Naive thymus-derived CD4-positive, alpha-beta T cell (primary cell): ENCODE measurements around the gene CRYBB1. TPM values are rescaled to one million over a fixed set of nuclear protein-coding genes. Genes with fewer than 3 reads are reported as not detected.

Experiments used
- ATAC-seq: fragments of 150-1000 bp; cut with Tn5 transposase; 2 replicates; pipeline ENCODE4 v1.10.0; 2021; ENCODE audit warnings: mild to moderate bottlenecking, moderate library complexity
- CTCF ChIA-PET: fragments of 350-600 bp; sonication (Branson Sonifier 250); formaldehyde crosslinking; loops from one replicate; lab custom pipeline; 2021; ENCODE audit warnings: antibody characterized with exemption; lab: Charles Lee
- POLR2A ChIA-PET: fragments of 350-600 bp; sonication (Branson Sonifier 250); formaldehyde crosslinking; loops from one replicate; lab custom pipeline; 2021; ENCODE audit warnings: antibody characterized with exemption, inconsistent platforms; lab: Charles Lee
- DNase-seq, 9 donors: peaks; one replicate each; pipeline versions ENCODE4 v3.0.0 to v3.0.0-alpha.2; 2020 to 2022; ENCODE audit warnings: mixed read lengths in 1 of 9
- H3K27ac ChIP-seq: one replicate; pipeline ENCODE4 v1.7.0; 2013; ENCODE audit warnings: mild to moderate bottlenecking, low read depth, low read length, moderate library complexity
- H3K27me3 ChIP-seq, 2 donors: one replicate each; pipeline ENCODE4 v1.7.0; 2013; ENCODE audit warnings: low read length in 2 of 2, mild to moderate bottlenecking in 2 of 2, moderate library complexity in 2 of 2; ENCODE audit not compliant: control insufficient read depth in 2 of 2, insufficient read depth in 2 of 2
- H3K36me3 ChIP-seq, 3 experiments: 1 replicate in 2 of 3; 2 replicates in 1 of 3; pipeline ENCODE4 v1.7.0; 2013; ENCODE audit warnings: low read length in 3 of 3, mild to moderate bottlenecking in 3 of 3, moderate library complexity in 1 of 3; ENCODE audit not compliant: insufficient read depth in 3 of 3, control insufficient read depth in 2 of 3
- H3K4me1 ChIP-seq, 2 donors: one replicate each; pipeline ENCODE4 v1.7.0; 2013; ENCODE audit warnings: low read length in 2 of 2, mild to moderate bottlenecking in 2 of 2, moderate library complexity in 1 of 2; ENCODE audit not compliant: control insufficient read depth in 2 of 2, insufficient read depth in 2 of 2
- H3K4me3 ChIP-seq: 2 replicates; pipeline ENCODE4 v1.7.0; 2013; ENCODE audit warnings: mild to moderate bottlenecking, low read length
- H3K9me3 ChIP-seq, 3 experiments: 1 replicate in 2 of 3; 2 replicates in 1 of 3; pipeline ENCODE4 v1.7.0; 2013; ENCODE audit warnings: low read length in 3 of 3; ENCODE audit not compliant: control insufficient read depth in 2 of 3
- H3K27ac Mint-ChIP-seq, 9 donors: one replicate each; pipeline ENCODE4 v1.8.0; 2020 to 2022; ENCODE audit warnings: mixed read lengths in 9 of 9, mild to moderate bottlenecking in 8 of 9, moderate library complexity in 5 of 9, inconsistent platforms in 2 of 9
- H3K27me3 Mint-ChIP-seq, 5 donors: one replicate each; pipeline ENCODE4 v1.8.0; 2021 to 2022; ENCODE audit warnings: mixed read lengths in 5 of 5, mild to moderate bottlenecking in 1 of 5
- H3K36me3 Mint-ChIP-seq, 5 donors: one replicate each; pipeline ENCODE4 v1.8.0; 2020 to 2022; ENCODE audit warnings: mixed read lengths in 5 of 5, mild to moderate bottlenecking in 3 of 5, inconsistent platforms in 1 of 5
- H3K4me1 Mint-ChIP-seq, 7 donors: one replicate each; pipeline ENCODE4 v1.8.0; 2020 to 2022; ENCODE audit warnings: mixed read lengths in 7 of 7, mild to moderate bottlenecking in 3 of 7, inconsistent platforms in 1 of 7
- H3K4me3 Mint-ChIP-seq, 10 donors: one replicate each; pipeline ENCODE4 v1.8.0; 2020 to 2022; ENCODE audit warnings: mild to moderate bottlenecking in 10 of 10, mixed read lengths in 10 of 10, moderate library complexity in 6 of 10, inconsistent platforms in 2 of 10
- H3K9me3 Mint-ChIP-seq, 11 donors: one replicate each; pipeline ENCODE4 v1.8.0; 2020 to 2022; ENCODE audit warnings: mixed read lengths in 11 of 11, mild to moderate bottlenecking in 4 of 11, inconsistent platforms in 1 of 11, moderate library complexity in 1 of 11
- intact Hi-C, 2 donors: fragments of 100-400 bp; cut with micrococcal nuclease; formaldehyde crosslinking; loops; one replicate each; pipeline ENCODE4 v1.15.1; 2023
- polyA plus RNA-seq, 2 donors: library from polyadenylated mRNA; unstranded; fragments of 300-500 nt; fragmentation: Illumina TruSeq; gene quantifications; one replicate each; pipeline ENCODE4 v1.2.3, GENCODE V29; 2021
- total RNA-seq, 6 experiments: library from RNA in 5 of 6; stranded (reverse) in 5 of 6; gene quantifications; 1 replicate in 5 of 6; 2 replicates in 1 of 6; pipeline ENCODE4 v1.2.3 and lab custom pipeline; 2021 to 2026

The CRYBB1 gene
- total and polyA plus RNA-seq, 7 experiments from 2014 or later = not detected

DNA sequence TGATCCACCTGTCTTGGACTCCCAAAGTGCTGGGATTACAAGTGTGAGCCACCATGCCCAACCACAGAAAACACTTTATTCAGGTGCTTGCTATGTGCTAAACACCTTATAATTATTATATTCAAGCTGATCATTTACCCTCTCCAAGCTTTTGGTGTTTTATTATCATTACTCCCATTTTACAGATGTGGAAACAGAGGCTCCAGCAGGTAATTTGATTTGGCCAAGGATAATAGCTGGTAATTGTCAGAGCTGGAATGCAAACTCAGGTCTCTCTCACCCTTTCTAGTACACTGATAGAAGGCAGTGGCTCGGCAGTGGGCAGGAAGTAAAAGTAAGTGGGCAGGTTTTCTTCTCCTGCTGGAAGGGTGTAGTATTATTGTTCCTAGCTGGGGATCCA, 24.1 kb downstream of the CRYBB1 start:
- no peaks in the 10 kb centered on the region for H3K9me3 Mint-ChIP-seq

DNA sequence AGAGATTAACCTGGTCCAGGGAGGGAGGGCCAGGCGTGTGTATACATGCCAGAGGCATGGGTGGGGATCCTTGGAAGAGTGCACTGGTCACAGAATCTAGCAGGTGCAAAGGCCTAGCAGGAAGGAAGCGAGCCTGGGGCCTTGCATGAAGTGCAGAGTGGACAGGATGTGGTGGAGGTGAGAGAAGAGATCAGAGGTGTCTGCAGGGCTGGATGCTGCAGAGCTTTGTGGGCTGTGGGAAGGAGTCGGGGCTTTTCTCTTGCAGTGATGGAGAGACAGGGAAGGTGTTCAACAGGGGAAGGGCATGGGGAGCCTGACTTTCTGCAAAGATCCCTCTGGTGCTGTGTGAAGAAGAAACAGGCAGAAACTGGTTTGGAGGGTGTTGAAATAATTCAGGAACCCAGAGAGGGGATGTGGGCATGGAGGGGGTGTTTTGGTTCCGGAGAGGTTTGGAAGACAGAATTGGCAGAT, 25.4 kb downstream of the CRYBB1 start:
- ATAC-seq = peak; percentile 39
- peaks cover 0 to 9% (median 0%) of the 10 kb centered on the region in 5 donors for H3K36me3 Mint-ChIP-seq
- ChIA-PET POLR2A (interaction anchor here (0.9 to 1.0 kb wide), 2 partner anchors 21 to 51 kb away, joined by 3 to 5 read pairs; no protein-coding TSS in a partner anchor), CTCF (interaction anchor here (0.6 to 1.8 kb wide), 2 partner anchors 78 to 88 kb away, joined by 3 to 6 read pairs; no protein-coding TSS in a partner anchor)
- Histone ChIP-seq H3K4me1 (peaks cover 31 to 49% of the 10 kb centered on the region in 2 donors), H3K27me3 (no peaks in the 10 kb centered on the region), H3K27ac (peak overlapping the region; percentile 41), H3K36me3 (no peaks in the 10 kb centered on the region), H3K9me3 (no peaks in the 10 kb centered on the region), H3K4me3 (no peak overlapping the region)
- no peaks in the 10 kb centered on the region for H3K9me3 Mint-ChIP-seq
- H3K27ac Mint-ChIP-seq = peak overlapping the region; percentile 57 to 89 (median 74)
- H3K27me3 Mint-ChIP-seq = peaks cover 0 to 10% (median 0%) of the 10 kb centered on the region in 5 donors
- intact Hi-C loops = loop anchor here in 1 of 2 donors (1.0 to 5.0 kb wide), 6 partner anchors 35 to 165 kb away; partner anchors contain the start of genes ASPHD2, HPS4 and SRRD
- peak overlapping the region; percentile 7 to 77 (median 50) for H3K4me3 Mint-ChIP-seq
- H3K4me1 Mint-ChIP-seq = peaks cover 20 to 64% (median 53%) of the 10 kb centered on the region in 7 donors
- DNase-seq = peak in 8 of 9 donors; percentile 15 to 49 (median 38)

More for the DNA sequence above, 24.1 kb downstream of the CRYBB1 start:
- no peaks in the 10 kb centered on the region for H3K27me3 ChIP-seq
- peak overlapping the region in 2 of 10 donors; percentile 17 to 28 for H3K4me3 Mint-ChIP-seq
- H3K4me1 ChIP-seq = peaks cover 27 to 58% of the 10 kb centered on the region in 2 donors
- peak overlapping the region in 4 of 9 donors; percentile 34 to 60 (median 44) for H3K27ac Mint-ChIP-seq
- peaks cover 15 to 59% (median 43%) of the 10 kb centered on the region in 7 donors for H3K4me1 Mint-ChIP-seq
- intact Hi-C loops = loop anchor here in 1 of 2 donors (5.0 kb wide), 4 partner anchors 34 to 166 kb away; partner anchors contain the start of genes ASPHD2, HPS4 and SRRD
- ATAC-seq (no peak), DNase-seq (no peak)
- peaks cover 0 to 14% (median 0%) of the 10 kb centered on the region in 5 donors for H3K27me3 Mint-ChIP-seq
- no peak overlapping the region for H3K4me3 ChIP-seq
- ChIA-PET POLR2A (interaction anchor here (0.8 kb wide), 1 partner anchor 19 kb away, joined by 3 read pairs; no protein-coding TSS in a partner anchor), CTCF (no interaction called here)
- H3K36me3 ChIP-seq = no peaks in the 10 kb centered on the region
- peaks cover 0 to 2% (median 0%) of the 10 kb centered on the region in 5 donors for H3K36me3 Mint-ChIP-seq
- H3K27ac ChIP-seq = no peak overlapping the region
- no peaks in the 10 kb centered on the region for H3K9me3 ChIP-seq

DNA sequence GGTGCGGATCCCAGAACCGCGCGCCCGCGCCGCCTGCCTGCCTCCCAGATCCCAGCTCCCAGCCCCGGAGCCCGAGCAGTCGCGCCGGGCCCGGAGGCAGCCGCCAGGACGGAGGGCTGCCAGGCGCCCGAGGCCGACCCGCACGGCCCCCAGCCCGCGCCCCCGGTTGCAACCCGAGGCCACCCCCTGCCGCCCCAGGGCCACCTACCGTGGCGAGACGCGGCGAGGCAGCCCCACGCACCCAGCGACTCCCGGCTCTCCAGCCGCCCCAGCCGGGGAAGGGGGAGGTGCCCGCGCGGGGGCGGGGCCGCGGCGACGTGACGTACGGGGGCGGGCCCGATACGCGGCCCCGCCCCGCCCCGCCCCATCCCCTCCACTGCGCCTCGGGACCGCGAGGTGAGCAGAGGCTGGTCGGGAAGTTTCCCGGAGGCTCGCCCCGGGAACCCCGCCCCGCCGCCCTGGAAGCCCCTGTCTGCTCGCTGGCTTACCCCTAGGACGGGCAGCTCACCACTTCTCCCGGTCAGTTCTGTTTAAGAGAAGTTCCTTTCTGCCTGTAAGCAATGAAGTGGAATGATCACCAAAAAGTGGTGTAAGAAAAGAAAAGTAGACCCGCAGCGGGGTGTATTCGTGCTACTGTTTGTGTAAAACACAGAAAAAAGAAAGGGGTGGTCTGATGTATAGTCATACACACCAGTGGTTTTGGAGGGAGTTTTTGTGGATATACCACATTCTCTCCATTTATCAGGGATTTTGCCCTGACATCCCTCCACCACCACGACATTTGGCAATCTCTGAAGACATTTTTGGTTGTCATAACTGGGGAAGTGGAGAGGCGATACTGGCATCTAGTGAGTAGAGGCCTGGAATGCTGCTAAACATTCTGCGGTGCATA, 27.7 kb downstream of the CRYBB1 start, which contains the start of gene TPST2:
Gene TPST2 (minus strand): TSS at position 288 of the 892 bp plus-strand sequence. CDS start 48,502 bp downstream, outside the sequence.
- no peaks in the 10 kb centered on the region for H3K27me3 ChIP-seq
- Mint-ChIP-seq H3K27ac (peak within 1 kb of the TSS; percentile 85 to 93 (median 91)), H3K36me3 (peaks cover 0 to 13% (median 0%) of the 10 kb centered on the region in 5 donors), H3K27me3 (no peaks in the 10 kb centered on the region), H3K4me1 (peaks cover 32 to 79% (median 73%) of the 10 kb centered on the region in 7 donors), H3K4me3 (peak within 1 kb of the TSS; percentile 90 to 97 (median 94)), H3K9me3 (no peaks in the 10 kb centered on the region)
- CTCF ChIA-PET = no interaction called here
- H3K27ac ChIP-seq = peak within 1 kb of the TSS; percentile 79
- peaks cover 40 to 53% of the 10 kb centered on the region in 2 donors for H3K4me1 ChIP-seq
- ATAC-seq = peak; percentile 95
- intact Hi-C loops = loop anchor here (1.0 to 5.0 kb wide), 11 partner anchors 11 to 163 kb away; partner anchors contain the start of genes ASPHD2 (in 2 of the 2), TFIP11 (in 2 of the 2), HPS4 (in 1 of the 2) and SRRD (in 1 of the 2)
- H3K9me3 ChIP-seq = no peaks in the 10 kb centered on the region
- POLR2A ChIA-PET = interaction anchor here (0.7 to 2.5 kb wide), 3 partner anchors 13 to 107 kb away, joined by 3 to 10 read pairs (median 3); partner anchors contain the start of genes HPS4 and SRRD
- H3K36me3 ChIP-seq = no peaks in the 10 kb centered on the region
- DNase-seq = peak; percentile 70 to 90 (median 76)
- H3K4me3 ChIP-seq = peak within 1 kb of the TSS; percentile 92

DNA sequence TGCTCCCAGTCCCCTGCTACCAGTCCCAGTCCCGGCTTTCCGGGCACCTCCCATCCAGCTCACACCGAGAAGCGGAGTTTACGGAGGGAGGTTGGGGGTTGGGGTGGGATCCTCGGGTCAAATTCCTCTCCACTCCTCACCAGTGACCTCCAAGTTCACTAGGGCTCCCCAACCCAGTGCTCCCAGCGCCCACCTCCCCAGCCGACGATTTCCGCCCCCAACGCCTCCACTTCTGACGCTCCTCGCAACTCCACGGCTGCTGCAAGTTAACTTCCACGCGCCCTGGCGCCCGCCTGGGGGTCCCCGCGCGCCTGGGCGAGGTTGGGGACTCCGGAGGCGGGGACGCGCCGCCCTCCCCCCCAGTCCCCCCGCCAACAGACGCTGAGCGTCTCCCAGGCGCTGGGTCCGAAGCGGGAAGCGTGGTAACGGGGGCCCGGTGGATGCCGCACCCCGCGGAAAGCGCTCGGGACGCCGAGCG, 28.4 kb downstream of the CRYBB1 start:
- no peaks in the 10 kb centered on the region for H3K27me3 ChIP-seq
- Mint-ChIP-seq H3K9me3 (no peaks in the 10 kb centered on the region), H3K27ac (peak overlapping the region in 8 of 9 donors; percentile 72 to 89 (median 82)), H3K27me3 (no peaks in the 10 kb centered on the region), H3K4me1 (peaks cover 37 to 86% (median 77%) of the 10 kb centered on the region in 7 donors), H3K36me3 (peaks cover 0 to 13% (median 0%) of the 10 kb centered on the region in 5 donors), H3K4me3 (peak overlapping the region; percentile 80 to 95 (median 87))
- H3K27ac ChIP-seq = peak overlapping the region; percentile 79
- H3K36me3 ChIP-seq = no peaks in the 10 kb centered on the region
- H3K4me3 ChIP-seq = peak overlapping the region; percentile 92
- POLR2A ChIA-PET = interaction anchor here (0.8 to 2.5 kb wide), 3 partner anchors 13 to 106 kb away, joined by 3 to 10 read pairs (median 3); partner anchors contain the start of genes HPS4, SRRD and TFIP11
- peak; percentile 6 for ATAC-seq
- peak in 8 of 9 donors; percentile 14 to 50 (median 31) for DNase-seq
- intact Hi-C loops = no loop called here
- H3K9me3 ChIP-seq = no peaks in the 10 kb centered on the region
- CTCF ChIA-PET = no interaction called here
- peaks cover 40 to 56% of the 10 kb centered on the region in 2 donors for H3K4me1 ChIP-seq

DNA sequence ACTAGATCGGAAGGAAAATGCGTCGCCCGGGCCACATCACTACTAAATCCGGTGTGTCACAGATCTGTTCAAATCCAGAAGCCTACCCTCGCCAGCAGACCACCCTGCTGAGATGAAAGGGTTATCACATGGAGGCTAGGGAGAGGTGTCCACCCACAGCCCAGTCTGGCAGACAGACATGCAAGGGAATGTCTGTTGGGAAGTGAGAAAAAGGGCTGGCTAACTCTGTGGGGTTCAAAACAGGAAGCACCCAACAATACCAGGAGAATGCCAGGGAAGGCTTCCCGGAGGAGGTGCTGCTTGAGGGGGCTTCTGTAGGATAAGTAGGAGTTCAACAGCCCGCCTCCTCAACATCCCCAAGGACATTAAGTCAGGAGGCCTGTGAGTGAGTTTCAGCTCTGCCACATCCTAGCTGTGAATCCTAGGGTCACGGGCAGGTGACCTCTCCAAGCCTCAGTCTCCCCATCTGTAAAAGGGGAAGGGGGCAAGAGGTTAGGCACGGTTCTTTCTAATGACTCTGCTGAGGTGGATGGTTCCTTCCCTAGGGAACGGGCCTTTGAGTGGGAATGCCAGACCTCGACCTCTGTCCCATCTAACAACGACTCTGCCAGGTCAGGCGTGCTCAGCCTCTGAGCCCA, 29.0 kb downstream of the CRYBB1 start:
- ATAC-seq = no peak
- peak overlapping the region; percentile 72 to 89 (median 82) for H3K27ac Mint-ChIP-seq
- H3K9me3 Mint-ChIP-seq = no peaks in the 10 kb centered on the region
- H3K4me3 ChIP-seq = peak overlapping the region; percentile 92
- H3K4me1 Mint-ChIP-seq = peaks cover 43 to 86% (median 77%) of the 10 kb centered on the region in 7 donors
- no peaks in the 10 kb centered on the region for H3K9me3 ChIP-seq
- peaks cover 40 to 51% of the 10 kb centered on the region in 2 donors for H3K4me1 ChIP-seq
- H3K27me3 ChIP-seq = no peaks in the 10 kb centered on the region
- ChIA-PET CTCF (no interaction called here), POLR2A (interaction anchor here (1.0 to 2.5 kb wide), 2 partner anchors 77 to 106 kb away, joined by 3 to 10 read pairs; partner anchors contain the start of genes HPS4, SRRD and TFIP11)
- H3K36me3 Mint-ChIP-seq = peaks cover 0 to 13% (median 0%) of the 10 kb centered on the region in 5 donors
- H3K27ac ChIP-seq = peak overlapping the region; percentile 79
- no peaks in the 10 kb centered on the region for H3K36me3 ChIP-seq
- intact Hi-C loops = no loop called here
- DNase-seq = no peak
- H3K4me3 Mint-ChIP-seq = peak overlapping the region; percentile 80 to 95 (median 87)
- H3K27me3 Mint-ChIP-seq = no peaks in the 10 kb centered on the region
